Upper lobe of right lung (tissue), 1 donor: ENCODE results near the gene ATM. TPM values are rescaled to one million over a fixed set of nuclear protein-coding genes. Genes with fewer than 3 reads are reported as not detected.

ENCODE experiments used
- ATAC-seq: fragments of 200-7000 bp; cut with Tn5 transposase; one replicate; pipeline ENCODE4 v1.9.1; 2020; ENCODE audit warnings: mild to moderate bottlenecking, moderate library complexity
- DNase-seq: peaks from one replicate; pipeline ENCODE4 v3.0.0-alpha.2; 2020
- H3K27ac ChIP-seq: fragments of 200-600 bp; one replicate; pipeline ENCODE4 v1.8.0; 2022
- H3K27me3 ChIP-seq: fragments of 200-600 bp; one replicate; pipeline ENCODE4 v1.8.0; 2022; ENCODE audit warnings: mild to moderate bottlenecking
- H3K36me3 ChIP-seq: fragments of 200-600 bp; one replicate; pipeline ENCODE4 v1.8.0; 2022
- H3K4me1 ChIP-seq: fragments of 200-600 bp; one replicate; pipeline ENCODE4 v1.8.0; 2022
- H3K4me3 ChIP-seq: fragments of 200-600 bp; one replicate; pipeline ENCODE4 v1.8.0; 2022; ENCODE audit warnings: mild to moderate bottlenecking
- H3K9me3 ChIP-seq: fragments of 200-600 bp; one replicate; pipeline ENCODE4 v1.8.0; 2022
- CTCF ChIP-seq: fragments of 200-600 bp; IDR thresholded peaks from one replicate; pipeline ENCODE4 v1.8.0; 2022; ENCODE audit warnings: antibody characterized with exemption
- intact Hi-C: fragments of 100-400 bp; cut with DNase I; formaldehyde crosslinking; loops from one replicate; pipeline ENCODE4 v1.11.0; 2022
- total RNA-seq: library from RNA; stranded (reverse); fragmentation: NEBNext Ultra II Directional; extraction: Animal tissue kit (Norgen Biotek cat#: 25700); gene quantifications from one replicate; pipeline ENCODE4 v1.2.1, GENCODE V29; 2021
- donor health status: DM: no; HTN: yes; CAD: no; lungs with severe emphysema.

The ATM gene
- total RNA-seq, 1 donor from 2014 or later: 74.0 TPM

GRCh38 chr11:108319541-108320145 lies 96.8 kb downstream of the ATM start:
- intact Hi-C loops: no loop called here
- peaks cover 80% of the 10 kb centered on the region for H3K36me3 ChIP-seq

GRCh38 chr11:108322666-108323065 lies 99.8 kb downstream of the ATM start:
- no peaks in the 10 kb centered on the region for H3K4me1 ChIP-seq
- DNase-seq (no peak), ATAC-seq (no peak)
- no peak overlapping the region for H3K4me3 ChIP-seq
- no peak overlapping the region for H3K27ac ChIP-seq
- peaks cover 91% of the 10 kb centered on the region for H3K36me3 ChIP-seq
- H3K9me3 ChIP-seq: no peaks in the 10 kb centered on the region
- TF ChIP-seq CTCF: no peak
- H3K27me3 ChIP-seq: no peaks in the 10 kb centered on the region
- intact Hi-C loops: no loop called here

More at GRCh38 chr11:108319541-108320145, 96.8 kb downstream of the ATM start:
- Histone ChIP-seq H3K9me3 (no peaks in the 10 kb centered on the region), H3K4me1 (no peaks in the 10 kb centered on the region), H3K27me3 (no peaks in the 10 kb centered on the region), H3K4me3 (no peak overlapping the region), H3K27ac (no peak overlapping the region)
- no peak for TF ChIP-seq CTCF
- DNase-seq (no peak), ATAC-seq (no peak)

- Histone ChIP-seq H3K36me3 (peaks cover 93% of the 10 kb centered on the region), H3K27ac (no peak overlapping the region), H3K4me1 (no peaks in the 10 kb centered on the region), H3K9me3 (no peaks in the 10 kb centered on the region), H3K4me3 (no peak overlapping the region), H3K27me3 (no peaks in the 10 kb centered on the region)
- intact Hi-C loops: no loop called here
- no peak for TF ChIP-seq CTCF
- no peak for DNase-seq
- ATAC-seq: no peak
Observed at GRCh38 chr11:108324587-108324986, 101.7 kb downstream of the ATM start.

GRCh38 chr11:108333403-108333899 lies 110.6 kb downstream of the ATM start:
- Histone ChIP-seq H3K9me3 (no peaks in the 10 kb centered on the region), H3K4me1 (no peaks in the 10 kb centered on the region), H3K27ac (no peak overlapping the region), H3K27me3 (no peaks in the 10 kb centered on the region), H3K36me3 (peaks cover 89% of the 10 kb centered on the region), H3K4me3 (no peak overlapping the region)
- no peak for TF ChIP-seq CTCF
- no peak for ATAC-seq
- DNase-seq: no peak
- intact Hi-C loops: no loop called here

- intact Hi-C loops: no loop called here
Observed at GRCh38 chr11:108338750-108339149, 115.9 kb downstream of the ATM start.

More at GRCh38 chr11:108338750-108339149, 115.9 kb downstream of the ATM start:
- no peaks in the 10 kb centered on the region for H3K9me3 ChIP-seq
- no peak for ATAC-seq
- no peaks in the 10 kb centered on the region for H3K27me3 ChIP-seq
- TF ChIP-seq CTCF: no peak
- no peak for DNase-seq
- peaks cover 40% of the 10 kb centered on the region for H3K36me3 ChIP-seq
- no peak overlapping the region for H3K4me3 ChIP-seq
- no peaks in the 10 kb centered on the region for H3K4me1 ChIP-seq
- no peak overlapping the region for H3K27ac ChIP-seq
